Ascending aorta (tissue), 2 donors: ENCODE results near the gene PRRT3. TPM values are rescaled to one million over a fixed set of nuclear protein-coding genes. Genes with fewer than 3 reads are reported as not detected.
A peak's percentile ranks its signal among the peaks of the same experiment; 100 is the strongest.
"Not testable (repeated sequence)": the region's sequence is repeated elsewhere in the genome, so short reads cannot be mapped to it uniquely, and the experiment has no call there.

Source experiments
- DNase-seq, 2 donors: peaks; one replicate each; pipeline ENCODE4 v3.0.0-alpha.2; 2019; ENCODE audit warnings: low spot score in 2 of 2
- H3K27ac ChIP-seq, 2 donors: fragments of 200-600 bp; sonication (generic); one replicate each; pipeline ENCODE4 v1.5.1; 2016 to 2017; ENCODE audit warnings: mild to moderate bottlenecking in 1 of 2
- H3K27me3 ChIP-seq: fragments of 200-600 bp; sonication (generic); one replicate; pipeline ENCODE4 v1.5.1; 2017
- H3K36me3 ChIP-seq, 2 donors: fragments of 200-600 bp; sonication (generic); one replicate each; pipeline ENCODE4 v1.5.1; 2016
- H3K4me1 ChIP-seq, 2 donors: fragments of 200-600 bp; sonication (generic); one replicate each; pipeline ENCODE4 v1.5.1; 2016 to 2017; ENCODE audit warnings: mild to moderate bottlenecking in 1 of 2
- H3K4me3 ChIP-seq, 2 donors: fragments of 200-600 bp; sonication (generic); one replicate each; pipeline ENCODE4 v1.5.1; 2016 to 2017; ENCODE audit warnings: mild to moderate bottlenecking in 1 of 2
- H3K9me3 ChIP-seq, 2 donors: fragments of 200-600 bp; sonication (generic); one replicate each; pipeline ENCODE4 v1.5.1; 2016
- CTCF ChIP-seq, 3 experiments: fragments of 200-600 bp in 2 of 3; fragments of 450-650 bp in 1 of 3; sonication (generic) in 2 of 3; IDR thresholded peaks; one replicate each; pipeline ENCODE4 v1.5.1; 2016 to 2019; ENCODE audit warnings: antibody characterized with exemption in 3 of 3, mild to moderate bottlenecking in 1 of 3, moderate library complexity in 1 of 3
- intact Hi-C: fragments of 100-400 bp; cut with DNase I; formaldehyde crosslinking; loops from one replicate; pipeline ENCODE4 v1.15.1; 2023
- total RNA-seq: library from RNA; depleted of rRNA; stranded (reverse); fragments of >200 nt; gene quantifications from one replicate; pipeline ENCODE4 v1.1.0, GENCODE V29; 2016

Gene PRRT3
- total RNA-seq, 1 donor from 2014 or later = 1.1 TPM

GRCh38 chr3:9903904-9904303, 48.3 kb downstream of the PRRT3 start:
- intact Hi-C loops = no loop called here
- no peaks in the 10 kb centered on the region for H3K4me1 ChIP-seq
- DNase-seq = no peak
- peak overlapping the region; percentile 82 to 84 for H3K27ac ChIP-seq
- H3K4me3 ChIP-seq = no peak overlapping the region
- no peaks in the 10 kb centered on the region for H3K36me3 ChIP-seq
- TF ChIP-seq CTCF (IDR thresholded peaks at IDR 0.05) = no peak
- H3K27me3 ChIP-seq = no peaks in the 10 kb centered on the region
- no peaks in the 10 kb centered on the region for H3K9me3 ChIP-seq

- H3K4me1 ChIP-seq = peaks cover 0 to 3% of the 10 kb centered on the region in 2 donors
- no peaks in the 10 kb centered on the region for H3K27me3 ChIP-seq
- TF ChIP-seq CTCF (IDR thresholded peaks at IDR 0.05) = no peak
- peak in 1 of 2 donors; percentile 72 for DNase-seq
- H3K4me3 ChIP-seq = peak overlapping the region in 1 of 2 donors; percentile 60
- no peaks in the 10 kb centered on the region for H3K36me3 ChIP-seq
- intact Hi-C loops = no loop called here
- peak overlapping the region; percentile 82 to 84 for H3K27ac ChIP-seq
- no peaks in the 10 kb centered on the region for H3K9me3 ChIP-seq
Measured at GRCh38 chr3:9903238-9903624, 49.0 kb downstream of the PRRT3 start.

GRCh38 chr3:9902372-9903237, 49.6 kb downstream of the PRRT3 start, which contains the start of gene IL17RE:
IL17RE (plus strand) TSS chr3:9902848; CDS start chr3:9902933, 85 bp downstream.
- Histone ChIP-seq H3K4me1 (peaks cover 0 to 6% of the 10 kb centered on the region in 2 donors), H3K27ac (peak within 1 kb of the TSS; percentile 82 to 84), H3K4me3 (peak within 1 kb of the TSS in 1 of 2 donors; percentile 60), H3K27me3 (no peaks in the 10 kb centered on the region), H3K36me3 (no peaks in the 10 kb centered on the region), H3K9me3 (no peaks in the 10 kb centered on the region)
- intact Hi-C loops = no loop called here
- TF ChIP-seq CTCF (IDR thresholded peaks at IDR 0.05) = no peak
- DNase-seq = peak in 1 of 2 donors; percentile 71

- no peaks in the 10 kb centered on the region for H3K27me3 ChIP-seq
- intact Hi-C loops = no loop called here
- peaks cover 0 to 6% of the 10 kb centered on the region in 2 donors for H3K4me1 ChIP-seq
- peak overlapping the region; percentile 82 to 84 for H3K27ac ChIP-seq
- no peak overlapping the region for H3K4me3 ChIP-seq
- no peaks in the 10 kb centered on the region for H3K36me3 ChIP-seq
- TF ChIP-seq CTCF (IDR thresholded peaks at IDR 0.05) = no peak
- no peaks in the 10 kb centered on the region for H3K9me3 ChIP-seq
- DNase-seq = no peak
Measured at GRCh38 chr3:9901967-9902366, 50.2 kb downstream of the PRRT3 start.

GRCh38 chr3:9900965-9901415, 51.2 kb downstream of the PRRT3 start:
- H3K4me1 ChIP-seq, intact Hi-C loops, H3K27me3 ChIP-seq, DNase-seq, H3K27ac ChIP-seq, H3K4me3 ChIP-seq, H3K36me3 ChIP-seq, H3K9me3 ChIP-seq: not testable (repeated sequence)

- H3K36me3 ChIP-seq = no peaks in the 10 kb centered on the region
- H3K4me3 ChIP-seq = no peak overlapping the region
- no peaks in the 10 kb centered on the region for H3K27me3 ChIP-seq
- peaks cover 0 to 6% of the 10 kb centered on the region in 2 donors for H3K4me1 ChIP-seq
- intact Hi-C loops = no loop called here
- no peak overlapping the region for H3K27ac ChIP-seq
- TF ChIP-seq CTCF (IDR thresholded peaks at IDR 0.05) = no peak
- H3K9me3 ChIP-seq = no peaks in the 10 kb centered on the region
- no peak for DNase-seq
Measured at GRCh38 chr3:9899289-9899791, 52.9 kb downstream of the PRRT3 start.
